Stimulated activated CD4-positive, alpha-beta T cell treated with anti-CD3 and anti-CD28 coated beads, Interleukin-2, amount 100 ng/mL, for 24 hours (primary cell): ENCODE data around the gene CASP8AP2.
"Not testable (repeated sequence)": the region's sequence is repeated elsewhere in the genome, so short reads cannot be mapped to it uniquely, and the experiment has no call there.

Source experiments
- DNase-seq, 2 donors: peaks; one replicate each; pipeline ENCODE4 v3.0.0-alpha.2; 2020

CASP8AP2 gene

DNA sequence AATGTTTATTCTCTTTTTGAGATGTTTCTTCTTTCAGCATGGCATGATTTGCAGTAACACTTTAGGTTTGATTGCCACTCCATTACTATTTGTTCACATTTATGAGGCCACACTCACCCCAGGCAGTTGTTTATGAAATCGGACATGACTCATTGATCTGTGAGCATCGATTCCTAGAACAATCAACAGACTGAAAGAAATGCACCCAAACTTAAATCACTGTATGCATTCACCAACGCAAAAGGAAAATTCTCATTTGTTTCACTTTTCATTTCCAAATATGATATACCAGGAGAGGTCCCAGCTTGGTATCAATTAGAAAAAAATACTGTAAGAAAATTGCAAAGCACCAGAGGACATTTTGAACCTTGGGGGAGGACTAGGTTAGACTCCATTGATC, 59.2 kb downstream of the CASP8AP2 start:
- DNase-seq, result no peak

DNA sequence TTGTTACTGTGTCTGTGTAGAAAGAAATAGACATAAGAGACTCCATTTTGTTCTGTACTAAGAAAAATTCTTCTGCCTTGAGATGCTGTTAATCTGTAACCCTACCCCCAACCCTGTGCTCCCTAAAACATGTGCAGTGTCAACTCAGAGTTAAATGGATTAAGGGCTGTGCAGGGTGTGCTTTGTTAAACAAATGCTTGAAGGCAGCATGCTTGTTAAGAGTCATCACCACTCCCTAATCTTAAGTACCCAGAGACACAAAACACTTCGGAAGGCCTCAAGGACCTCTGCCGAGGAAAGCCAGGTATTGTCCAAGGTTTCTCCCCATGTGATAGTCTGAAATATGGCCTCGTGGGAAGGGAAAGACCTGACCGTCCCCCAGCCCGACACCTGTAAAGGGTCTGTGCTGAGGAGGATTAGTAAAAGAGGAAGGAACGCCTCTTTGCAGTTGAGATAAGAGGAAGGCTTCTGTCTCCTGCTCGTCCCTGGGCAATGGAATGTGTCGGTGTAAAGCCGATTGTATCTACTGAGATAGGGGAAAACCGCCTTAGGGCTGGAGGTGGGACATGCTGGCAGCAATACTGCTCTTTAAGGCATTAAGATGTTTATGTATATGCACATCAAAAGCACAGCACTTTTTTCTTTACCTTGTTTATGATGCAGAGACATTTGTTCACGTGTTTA, 61.3 kb downstream of the CASP8AP2 start:
- not testable (repeated sequence) for DNase-seq

DNA sequence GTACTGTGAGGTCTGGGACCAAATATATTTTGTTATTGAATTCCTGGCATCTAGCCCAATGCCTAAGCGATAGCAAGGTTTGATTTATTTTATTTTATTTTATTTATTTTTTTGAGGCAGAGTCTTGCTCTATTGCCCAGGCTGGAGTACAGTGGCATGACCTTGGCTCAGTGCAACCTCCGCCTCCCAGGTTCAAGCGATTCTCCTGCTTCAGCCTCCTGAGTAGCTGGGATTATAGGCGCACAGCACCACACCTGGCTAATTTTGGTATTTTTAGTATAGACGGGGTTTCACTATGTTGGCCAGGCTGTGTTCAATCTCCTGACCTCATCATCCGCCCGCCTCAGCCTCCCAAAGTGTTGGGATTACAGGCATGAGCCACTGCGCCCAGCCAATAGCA, 62.9 kb downstream of the CASP8AP2 start:
- DNase-seq, result not testable (repeated sequence)

GRCh38 chr6:89894169-89894568, 64.5 kb downstream of the CASP8AP2 start, which contains the start of gene GJA10:
GJA10 (plus strand) TSS chr6:89894469; CDS start chr6:89894469, 0 bp downstream.
- no peak for DNase-seq

GRCh38 chr6:89895276-89895874, 65.7 kb downstream of the CASP8AP2 start:
- DNase-seq, result no peak

GRCh38 chr6:89910001-89910901, 80.6 kb downstream of the CASP8AP2 start:
- DNase-seq, result not testable (repeated sequence)

DNA sequence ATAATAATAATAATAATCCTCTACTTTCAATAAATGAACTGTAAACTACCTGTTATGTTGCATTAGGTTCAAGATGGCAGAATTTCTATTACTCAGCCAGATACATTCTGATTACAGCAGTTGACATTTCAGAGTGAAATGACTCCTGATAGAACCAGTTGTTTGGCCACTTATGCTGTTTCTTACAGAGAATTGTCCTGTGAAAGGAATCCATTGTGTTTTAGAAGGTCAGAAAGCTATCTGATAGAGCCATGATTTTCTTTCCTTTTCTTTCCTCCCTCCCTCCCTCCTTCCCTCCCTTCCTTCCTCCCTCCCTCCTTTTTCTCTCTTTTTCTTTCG, 81.2 kb downstream of the CASP8AP2 start:
- no peak for DNase-seq

DNA sequence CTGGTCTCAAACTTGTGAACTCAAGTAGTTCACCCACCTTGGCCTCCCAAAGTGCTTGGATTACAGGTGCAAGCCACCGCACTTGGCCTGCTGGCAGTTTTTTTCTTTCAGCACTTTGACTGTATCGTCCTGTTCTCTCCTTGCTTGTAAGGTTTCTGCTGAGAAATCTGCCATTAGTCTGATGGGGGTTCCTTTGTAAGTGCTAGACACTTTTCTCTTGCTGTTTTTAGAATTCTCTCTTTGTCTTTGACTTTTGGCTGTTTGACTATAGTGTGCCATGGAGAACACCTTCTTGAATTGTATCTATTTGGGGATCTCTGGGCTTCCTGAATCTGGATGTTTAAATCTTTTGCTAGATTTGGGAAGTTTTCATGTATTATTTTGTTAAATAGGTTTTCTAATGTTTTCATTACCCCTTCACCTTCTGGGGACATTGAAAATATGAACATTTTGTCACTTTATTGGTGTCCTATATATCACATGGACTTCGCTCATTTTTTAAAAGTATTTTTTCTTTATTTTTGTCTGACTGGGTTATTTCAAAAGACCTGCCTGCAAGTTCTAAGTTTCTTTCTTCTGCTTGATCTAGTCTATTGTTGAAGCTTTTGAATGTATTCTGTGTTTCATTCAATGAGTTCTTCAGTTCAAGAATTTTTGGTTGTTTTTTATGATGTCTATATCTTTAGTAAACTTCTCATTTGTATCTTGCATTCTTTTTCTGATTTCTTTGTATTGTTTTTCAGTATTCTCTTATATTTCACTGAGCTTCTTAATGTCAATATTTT, 86.6 kb downstream of the CASP8AP2 start:
- no peak for DNase-seq

DNA sequence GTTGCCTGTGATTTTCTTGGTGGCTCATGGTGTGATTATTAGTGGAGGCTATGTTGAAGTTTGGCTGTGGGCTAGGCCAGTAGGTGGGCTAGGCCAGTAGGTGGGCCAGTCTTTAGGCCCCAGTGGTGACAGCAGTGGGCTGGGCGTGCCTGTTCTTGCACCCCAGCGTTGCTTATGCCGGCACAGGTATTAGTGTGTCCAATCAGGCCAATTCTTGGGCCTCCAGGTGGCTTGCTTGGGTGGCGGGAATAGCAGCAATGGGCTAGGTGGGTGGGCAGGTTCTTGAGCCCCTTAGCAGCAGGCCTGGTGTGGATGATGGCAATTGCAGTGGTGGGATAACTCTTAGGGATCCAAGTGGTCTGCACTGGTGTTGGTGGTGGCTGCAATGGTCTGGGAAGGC, 87.5 kb downstream of the CASP8AP2 start:
- no peak for DNase-seq

- DNase-seq, result no peak
Observed at GRCh38 chr6:89917801-89918366, 88.2 kb downstream of the CASP8AP2 start.
